GM12865 (cell line): ENCODE data around the gene RHBDD1.

Experiments used
- DNase-seq: peaks from one replicate; pipeline ENCODE4 v3.0.0; 2010; ENCODE audit warnings: low read depth
- H3K4me3 ChIP-seq: 2 replicates; pipeline ENCODE4 v1.5.1; 2011; ENCODE audit warnings: mild to moderate bottlenecking, low read depth, low read length, control low read depth
- CTCF ChIP-seq: IDR thresholded peaks from 2 replicates; pipeline ENCODE4 v1.5.1; 2011; ENCODE audit warnings: low read length, control low read depth, low read depth, inconsistent platforms; ENCODE audit not compliant: insufficient read depth; ENCODE audit errors: missing control alignments

Gene RHBDD1

GRCh38 chr2:226898897-226899296 lies 63.0 kb downstream of the RHBDD1 start:
- no peak for TF ChIP-seq CTCF
- no peak overlapping the region for H3K4me3 ChIP-seq
- no peak for DNase-seq

- TF ChIP-seq CTCF, result no peak
- no peak overlapping the region for H3K4me3 ChIP-seq
Observed at GRCh38 chr2:226902041-226902966, 66.5 kb downstream of the RHBDD1 start.

GRCh38 chr2:226903179-226903578 lies 67.3 kb downstream of the RHBDD1 start:
- DNase-seq, result no peak
- no peak overlapping the region for H3K4me3 ChIP-seq
- no peak for TF ChIP-seq CTCF

More at GRCh38 chr2:226902041-226902966, 66.5 kb downstream of the RHBDD1 start:
- DNase-seq, result no peak

GRCh38 chr2:226904592-226904991 lies 68.7 kb downstream of the RHBDD1 start:
- H3K4me3 ChIP-seq, result no peak overlapping the region
- peak; percentile 73 for DNase-seq
- TF ChIP-seq CTCF, result no peak

- TF ChIP-seq CTCF, result no peak
- peak overlapping the region; percentile 7 for H3K4me3 ChIP-seq
- DNase-seq, result peak; percentile 60
Observed at GRCh38 chr2:226905718-226906117, 69.9 kb downstream of the RHBDD1 start.

GRCh38 chr2:226906163-226906693 lies 70.4 kb downstream of the RHBDD1 start:
- peak; percentile 86 for DNase-seq
- H3K4me3 ChIP-seq, result peak overlapping the region; percentile 45
- TF ChIP-seq CTCF, result no peak
